CD4-positive, alpha-beta T cell (primary cell): ENCODE data around the gene CENPP. TPM values are rescaled to one million over a fixed set of nuclear protein-coding genes. Genes with fewer than 3 reads are reported as not detected.

ENCODE experiments used
- ATAC-seq: fragments of 200-7000 bp; cut with Tn5 transposase; one replicate; pipeline ENCODE4 v1.10.0; 2022; ENCODE audit warnings: mild to moderate bottlenecking; ENCODE audit not compliant: poor library complexity
- CTCF ChIA-PET: fragments of 350-600 bp; sonication (Branson Sonifier 250); formaldehyde crosslinking; loops from one replicate; lab custom pipeline; 2021; ENCODE audit warnings: antibody characterized with exemption, inconsistent platforms; lab: Charles Lee
- POLR2A ChIA-PET: fragments of 350-600 bp; sonication (Branson Sonifier 250); formaldehyde crosslinking; loops from one replicate; lab custom pipeline; 2021; ENCODE audit warnings: antibody characterized with exemption, inconsistent platforms; lab: Charles Lee
- DNase-seq, 14 experiments: peaks; one replicate each; pipeline ENCODE4 v3.0.0-alpha.2; 2013 to 2020; ENCODE audit warnings: mixed read lengths in 2 of 14
- H3K27ac ChIP-seq, 2 donors: one replicate each; pipeline versions ENCODE4 v1.5.1 to v1.7.0; 2013; ENCODE audit warnings: low read length in 2 of 2, low read depth in 1 of 2, mild to moderate bottlenecking in 1 of 2
- H3K27me3 ChIP-seq, 2 experiments: 1 replicate in 1 of 2; 2 replicates in 1 of 2; pipeline versions ENCODE4 v1.6.1 to v1.7.0; 2013; ENCODE audit warnings: low read length in 2 of 2, control low read depth in 1 of 2, mild to moderate bottlenecking in 1 of 2, moderate library complexity in 1 of 2; ENCODE audit not compliant: insufficient read depth in 2 of 2, control insufficient read depth in 1 of 2
- H3K36me3 ChIP-seq: one replicate; pipeline ENCODE4 v1.6.1; 2013; ENCODE audit warnings: low read length, control low read depth; ENCODE audit not compliant: insufficient read depth
- H3K4me1 ChIP-seq: one replicate; pipeline ENCODE4 v1.6.1; 2013; ENCODE audit warnings: low read length, control low read depth; ENCODE audit not compliant: insufficient read depth
- H3K4me3 ChIP-seq: one replicate; pipeline ENCODE4 v1.5.1; 2013; ENCODE audit warnings: mild to moderate bottlenecking, low read length, moderate library complexity
- H3K9me3 ChIP-seq, 2 experiments: 1 replicate in 1 of 2; 2 replicates in 1 of 2; pipeline versions ENCODE4 v1.6.1 to v1.7.0; 2013; ENCODE audit warnings: low read length in 2 of 2, mild to moderate bottlenecking in 2 of 2, control low read depth in 1 of 2, moderate library complexity in 1 of 2; ENCODE audit not compliant: control insufficient read depth in 1 of 2, insufficient read depth in 1 of 2
- H3K27ac Mint-ChIP-seq: one replicate; pipeline ENCODE4 v1.8.0; 2020; ENCODE audit warnings: mixed read lengths
- H3K27me3 Mint-ChIP-seq: one replicate; pipeline ENCODE4 v1.8.0; 2021; ENCODE audit warnings: mixed read lengths
- H3K36me3 Mint-ChIP-seq: one replicate; pipeline ENCODE4 v1.8.0; 2021; ENCODE audit warnings: low read depth, mixed read lengths
- H3K4me1 Mint-ChIP-seq: one replicate; pipeline ENCODE4 v1.8.0; 2021; ENCODE audit warnings: low read depth, mixed read lengths
- H3K4me3 Mint-ChIP-seq: one replicate; pipeline ENCODE4 v1.8.0; 2020; ENCODE audit warnings: mild to moderate bottlenecking, mixed read lengths
- H3K9me3 Mint-ChIP-seq: one replicate; pipeline ENCODE4 v1.8.0; 2020; ENCODE audit warnings: mixed read lengths
- CTCF ChIP-seq: fragments of 200-600 bp; IDR thresholded peaks from one replicate; pipeline ENCODE4 v1.8.0; 2022; ENCODE audit warnings: antibody characterized with exemption, mild to moderate bottlenecking
- intact Hi-C, 2 experiments: fragments of 100-400 bp; cut with DNase I in 1 of 2; cut with micrococcal nuclease in 1 of 2; formaldehyde crosslinking; loops; one replicate each; pipeline versions ENCODE4 v1.15.1 to v1.9.0; 2023 to 2025; cut with DNase I, micrococcal nuclease
- total RNA-seq, 174 experiments: library from RNA in 2 of 174; stranded (reverse) in 2 of 174; gene quantifications; one replicate each; pipeline ENCODE4 v1.2.3 and lab custom pipeline; 2021 to 2026

CENPP gene
- total RNA-seq, 2 experiments from 2014 or later: 4.8 TPM

GRCh38 chr9:92547356-92547755, 221.6 kb downstream of the CENPP start:
- H3K9me3 Mint-ChIP-seq: no peaks in the 10 kb centered on the region
- Histone ChIP-seq H3K9me3 (peaks cover 0 to 12% of the 10 kb centered on the region in 2 experiments), H3K4me3 (no peak overlapping the region), H3K27ac (no peak overlapping the region), H3K36me3 (no peaks in the 10 kb centered on the region), H3K27me3 (no peaks in the 10 kb centered on the region), H3K4me1 (no peaks in the 10 kb centered on the region)
- H3K27me3 Mint-ChIP-seq: no peaks in the 10 kb centered on the region
- POLR2A ChIA-PET: no interaction called here
- CTCF ChIA-PET: no interaction called here
- no peak overlapping the region for H3K27ac Mint-ChIP-seq
- intact Hi-C loops: no loop called here
- DNase-seq (no peak), ATAC-seq (no peak)
- no peaks in the 10 kb centered on the region for H3K36me3 Mint-ChIP-seq
- TF ChIP-seq CTCF: no peak
- no peak overlapping the region for H3K4me3 Mint-ChIP-seq
- no peaks in the 10 kb centered on the region for H3K4me1 Mint-ChIP-seq

- H3K27ac ChIP-seq: no peak overlapping the region
- no peaks in the 10 kb centered on the region for H3K4me1 ChIP-seq
- H3K27me3 ChIP-seq: no peaks in the 10 kb centered on the region
- H3K36me3 Mint-ChIP-seq: no peaks in the 10 kb centered on the region
- no peak overlapping the region for H3K4me3 ChIP-seq
- ChIA-PET POLR2A (no interaction called here), CTCF (no interaction called here)
- DNase-seq (no peak), ATAC-seq (no peak)
- no peaks in the 10 kb centered on the region for H3K9me3 Mint-ChIP-seq
- H3K4me3 Mint-ChIP-seq: no peak overlapping the region
- H3K9me3 ChIP-seq: no peaks in the 10 kb centered on the region
- no peaks in the 10 kb centered on the region for H3K27me3 Mint-ChIP-seq
- intact Hi-C loops: no loop called here
- no peak for TF ChIP-seq CTCF
- no peaks in the 10 kb centered on the region for H3K36me3 ChIP-seq
- H3K27ac Mint-ChIP-seq: no peak overlapping the region
- H3K4me1 Mint-ChIP-seq: no peaks in the 10 kb centered on the region
Observed at GRCh38 chr9:92550765-92551164, 225.0 kb downstream of the CENPP start.

- DNase-seq (no peak), ATAC-seq (no peak)
- intact Hi-C loops: no loop called here
- TF ChIP-seq CTCF: no peak
- Mint-ChIP-seq H3K36me3 (peaks cover 8% of the 10 kb centered on the region), H3K27ac (no peak overlapping the region), H3K4me1 (no peaks in the 10 kb centered on the region), H3K9me3 (no peaks in the 10 kb centered on the region), H3K4me3 (no peak overlapping the region), H3K27me3 (no peaks in the 10 kb centered on the region)
- Histone ChIP-seq H3K9me3 (no peaks in the 10 kb centered on the region), H3K27me3 (no peaks in the 10 kb centered on the region), H3K27ac (no peak overlapping the region), H3K36me3 (no peaks in the 10 kb centered on the region), H3K4me3 (no peak overlapping the region), H3K4me1 (no peaks in the 10 kb centered on the region)
- CTCF ChIA-PET: no interaction called here
- POLR2A ChIA-PET: interaction anchor here (0.6 kb wide), 1 partner anchor 198 kb away, joined by 3 read pairs; no protein-coding TSS in a partner anchor
Observed at GRCh38 chr9:92558612-92559374, 233.0 kb downstream of the CENPP start.
